HG03469 (cell line): ENCODE measurements around the gene BCL10.

Source experiments
- ATAC-seq: cut with Tn5 transposase; IDR thresholded peaks from one replicate; pipeline ENCODE4 v1.9.1; 2021; ENCODE audit warnings: mild to moderate bottlenecking, moderate library complexity, moderate number of reproducible peaks; ENCODE audit not compliant: unreplicated experiment

Gene BCL10

GRCh38 chr1:85276215-85276977, at the start of gene BCL10:
TSS of gene BCL10 (minus strand) at chr1:85276632. CDS start at chr1:85276352, 280 bp downstream.
- peak; percentile 93 for ATAC-seq

- no peak for ATAC-seq
Observed at GRCh38 chr1:85325920-85326319, 49.5 kb upstream of the BCL10 start.

- ATAC-seq = no peak
Observed at GRCh38 chr1:85323770-85324169, 47.3 kb upstream of the BCL10 start.

GRCh38 chr1:85322655-85323054, 46.2 kb upstream of the BCL10 start:
- no peak for ATAC-seq

GRCh38 chr1:85321237-85321964, 45.0 kb upstream of the BCL10 start:
- peak; percentile 81 for ATAC-seq

GRCh38 chr1:85320371-85321131, 44.1 kb upstream of the BCL10 start:
- no peak for ATAC-seq

- no peak for ATAC-seq
Observed at GRCh38 chr1:85319931-85320330, 43.5 kb upstream of the BCL10 start.

GRCh38 chr1:85319491-85319890, 43.1 kb upstream of the BCL10 start:
- no peak for ATAC-seq

GRCh38 chr1:85318217-85318616, 41.8 kb upstream of the BCL10 start:
- no peak for ATAC-seq

GRCh38 chr1:85317560-85317959, 41.1 kb upstream of the BCL10 start:
- ATAC-seq = no peak

GRCh38 chr1:85316321-85316720, 39.9 kb upstream of the BCL10 start:
- ATAC-seq = no peak

- no peak for ATAC-seq
Observed at GRCh38 chr1:85315789-85316188, 39.4 kb upstream of the BCL10 start.

GRCh38 chr1:85314726-85315125, 38.3 kb upstream of the BCL10 start:
- no peak for ATAC-seq

GRCh38 chr1:85313888-85314696, 37.7 kb upstream of the BCL10 start:
- ATAC-seq = no peak

- ATAC-seq = no peak
Observed at GRCh38 chr1:85311818-85312217, 35.4 kb upstream of the BCL10 start.

GRCh38 chr1:85308833-85309350, 32.5 kb upstream of the BCL10 start:
- no peak for ATAC-seq

- peak; percentile 65 for ATAC-seq
Observed at GRCh38 chr1:85307987-85308832, 31.8 kb upstream of the BCL10 start.

GRCh38 chr1:85306236-85306635, 29.8 kb upstream of the BCL10 start:
- no peak for ATAC-seq

- no peak for ATAC-seq
Observed at GRCh38 chr1:85303440-85304162, 27.2 kb upstream of the BCL10 start.
